ENCODE results near the gene USB1.
"Not testable (repeated sequence)": the region's sequence is repeated elsewhere in the genome, so short reads cannot be mapped to it uniquely, and the experiment has no call there.

The USB1 gene

GRCh38 chr16:57970970-57971369 is 30.2 kb upstream of the USB1 start, which contains the start of gene CNGB1:
CNGB1 (minus strand) TSS chr16:57971128; CDS start chr16:57967286, 3,842 bp downstream.
- no peak for DNase-seq

- DNase-seq: no peak
Observed at GRCh38 chr16:57971848-57972247, 29.4 kb upstream of the USB1 start.

- DNase-seq: no peak
Observed at GRCh38 chr16:57972306-57972705, 28.9 kb upstream of the USB1 start.

GRCh38 chr16:57976331-57976796 is 24.8 kb upstream of the USB1 start:
- no peak for DNase-seq

GRCh38 chr16:57977418-57978069 is 23.7 kb upstream of the USB1 start:
- no peak for DNase-seq

- DNase-seq: not testable (repeated sequence)
Observed at GRCh38 chr16:57978070-57978465, 23.1 kb upstream of the USB1 start.

GRCh38 chr16:57979006-57979585 is 22.1 kb upstream of the USB1 start:
- DNase-seq: no peak

- DNase-seq: no peak
Observed at GRCh38 chr16:57981636-57982035, 19.6 kb upstream of the USB1 start.

- DNase-seq: no peak
Observed at GRCh38 chr16:57982385-57982784, 18.8 kb upstream of the USB1 start.

GRCh38 chr16:57984443-57985203 is 16.6 kb upstream of the USB1 start:
- DNase-seq: no peak

- DNase-seq: no peak
Observed at GRCh38 chr16:57985204-57986181, 15.7 kb upstream of the USB1 start.

GRCh38 chr16:57986196-57986595 is 15.0 kb upstream of the USB1 start:
- DNase-seq: no peak

GRCh38 chr16:57987441-57988177 is 13.6 kb upstream of the USB1 start:
- DNase-seq: no peak

GRCh38 chr16:57988929-57989328 is 12.3 kb upstream of the USB1 start:
- no peak for DNase-seq

- no peak for DNase-seq
Observed at GRCh38 chr16:57991551-57992059, 9.6 kb upstream of the USB1 start.

GRCh38 chr16:57992084-57992483 is 9.1 kb upstream of the USB1 start:
- no peak for DNase-seq

GRCh38 chr16:57993438-57993837 is 7.8 kb upstream of the USB1 start:
- DNase-seq: no peak

GRCh38 chr16:57993897-57994296 is 7.3 kb upstream of the USB1 start:
- DNase-seq: no peak

- no peak for DNase-seq
Observed at GRCh38 chr16:57994361-57994760, 6.8 kb upstream of the USB1 start.

GRCh38 chr16:57994778-57995177 is 6.4 kb upstream of the USB1 start:
- DNase-seq: no peak

GRCh38 chr16:57995721-57996405 is 5.3 kb upstream of the USB1 start:
- no peak for DNase-seq
